K562 (cell line): ENCODE data around the gene PLEKHA7. TPM values are rescaled to one million over a fixed set of nuclear protein-coding genes. Genes with fewer than 3 reads are reported as not detected.

ENCODE experiments used
- ATAC-seq: fragments of 200-7000 bp; cut with Tn5 transposase; 3 replicates; pipeline ENCODE4 v1.9.1; 2020; ENCODE audit warnings: moderate library complexity
- BruUV-seq: library from RNA; stranded (reverse); fragments of 400-500 nt; replicated peaks from 2 replicates; lab custom pipeline; 2021; lab: Mats Ljungman, UMichigan
- CTCF ChIA-PET: fragments of 300-600 bp; formaldehyde crosslinking; extraction: SDS; loops from one replicate; lab custom pipeline; 2021; ENCODE audit warnings: low intra/inter-chr PET ratio; lab: Yijun Ruan, JAX
- POLR2A ChIA-PET: fragments of 300-600, 350-650 bp; sonication (Branson Sonifier 250); formaldehyde crosslinking; extraction: SDS; loops from one replicate; lab custom pipeline; 2021; ENCODE audit warnings: antibody characterized with exemption, inconsistent platforms; lab: Yijun Ruan, JAX
- DNase-seq, 4 experiments: peaks; one replicate each; pipeline versions ENCODE4 v3.0.0 to v3.0.0-alpha.2; 2011 to 2018; ENCODE audit warnings: low spot score in 3 of 4, mixed read lengths in 3 of 4; ENCODE audit errors: extremely low read depth in 1 of 4
- FAIRE-seq: peaks from 2 replicates; lab custom pipeline; 2011; peaks lifted over from hg19 to GRCh38; lab: Jason Lieb, UNC
- H2AFZ ChIP-seq: 2 replicates; pipeline ENCODE4 v1.6.0; 2011; ENCODE audit warnings: low read depth, low read length, control low read depth, inconsistent platforms
- H3K27ac ChIP-seq: fragments of 200-600 bp; 3 replicates; pipeline ENCODE4 v1.8.0; 2011; ENCODE audit warnings: low read depth, mild to moderate bottlenecking, control low read depth, inconsistent platforms, low read length, moderate library complexity, mixed read lengths; ENCODE audit errors: extremely low read depth
- H3K27me3 ChIP-seq, 2 experiments: fragments of 300-600 bp in 1 of 2; 2 replicates in 1 of 2; 3 replicates in 1 of 2; pipeline versions ENCODE4 v1.6.0 to v1.8.0; 2011; ENCODE audit warnings: inconsistent platforms in 2 of 2, low read length in 2 of 2, mild to moderate bottlenecking in 1 of 2, mixed read lengths in 1 of 2, moderate library complexity in 1 of 2; ENCODE audit not compliant: control insufficient read depth in 2 of 2, insufficient read depth in 2 of 2
- H3K36me3 ChIP-seq: fragments of 300-600 bp; 3 replicates; pipeline ENCODE4 v1.8.0; 2011; ENCODE audit warnings: mild to moderate bottlenecking, low read length, inconsistent platforms; ENCODE audit not compliant: control insufficient read depth, insufficient read depth
- H3K4me1 ChIP-seq, 2 experiments: fragments of 200-600 bp in 1 of 2; replicated peaks in 1 of 2; 2 replicates in 1 of 2; 3 replicates in 1 of 2; pipeline versions ENCODE4 v1.5.1 to v1.8.0; 2011; ENCODE audit warnings: inconsistent platforms in 2 of 2, low read length in 2 of 2, mild to moderate bottlenecking in 1 of 2, mixed read lengths in 1 of 2, moderate library complexity in 1 of 2; ENCODE audit not compliant: control insufficient read depth in 2 of 2, insufficient read depth in 2 of 2
- H3K4me2 ChIP-seq: 2 replicates; pipeline ENCODE4 v1.6.1; 2011; ENCODE audit warnings: low read length, control low read depth, inconsistent platforms, mixed read lengths; ENCODE audit not compliant: insufficient read depth
- H3K4me3 ChIP-seq: fragments of 200-600 bp; sonication (generic), shearing (Covaris generic); 2 replicates; pipeline ENCODE4 v1.5.1; 2016; ENCODE audit warnings: control low read depth, inconsistent platforms
- H3K79me2 ChIP-seq: fragments of 200-600 bp; 3 replicates; pipeline ENCODE4 v1.8.0; 2011; ENCODE audit warnings: low read length, inconsistent platforms; ENCODE audit not compliant: control insufficient read depth, insufficient read depth
- H3K9ac ChIP-seq, 2 experiments: 2 replicates each; pipeline versions ENCODE4 v1.6.0 to v1.6.1; 2011; ENCODE audit warnings: low read depth in 2 of 2, low read length in 2 of 2, control low read depth in 1 of 2, inconsistent platforms in 1 of 2, mild to moderate bottlenecking in 1 of 2, mixed read lengths in 1 of 2; ENCODE audit not compliant: insufficient read depth in 1 of 2
- H3K9me1 ChIP-seq: one replicate; pipeline ENCODE4 v1.6.0; 2011; ENCODE audit warnings: inconsistent platforms, mild to moderate bottlenecking, low read length, moderate library complexity; ENCODE audit not compliant: control insufficient read depth, insufficient read depth
- H3K9me3 ChIP-seq: replicated peaks from 2 replicates; pipeline ENCODE4 v1.5.1; 2011; ENCODE audit warnings: low read depth, low read length, inconsistent platforms; ENCODE audit not compliant: control insufficient read depth, insufficient read depth
- H4K20me1 ChIP-seq: replicated peaks from 2 replicates; pipeline ENCODE4 v1.6.1; 2011; ENCODE audit warnings: low read length, inconsistent platforms, mixed read lengths; ENCODE audit not compliant: control insufficient read depth, insufficient read depth
- ATF4 ChIP-seq: fragments of 450-650 bp; formaldehyde crosslinking; IDR thresholded peaks from 2 replicates; pipeline ENCODE4 v1.4.0; 2022; ENCODE audit warnings: mild to moderate bottlenecking, moderate library complexity
- CBX1 ChIP-seq: sonication (generic); IDR thresholded peaks from 2 replicates; pipeline ENCODE4 v1.6.1; 2016; ENCODE audit warnings: antibody characterized with exemption, low read depth, mild to moderate bottlenecking
- CBX8 ChIP-seq: fragments of 200-600 bp; sonication (generic); IDR thresholded peaks from 2 replicates; pipeline ENCODE4 v1.6.1; 2012; ENCODE audit warnings: borderline replicate concordance, mixed run types, low read depth, mild to moderate bottlenecking, moderate library complexity, mixed read lengths, low read length, control low read depth, inconsistent platforms; ENCODE audit not compliant: poor library complexity, severe bottlenecking; ENCODE audit errors: extremely low read depth
- MCM3 ChIP-seq: fragments of 450-650 bp; IDR thresholded peaks from 2 replicates; pipeline ENCODE4 v1.6.1; 2016
- NKRF ChIP-seq: fragments of 450-650 bp; IDR thresholded peaks from 2 replicates; pipeline ENCODE4 v1.6.1; 2016; ENCODE audit warnings: borderline replicate concordance
- PHTF2 ChIP-seq: fragments of 250-450 bp; sonication (Bioruptor Pico); IDR thresholded peaks from 2 replicates; pipeline ENCODE4 v1.5.0; 2021; ENCODE audit warnings: mild to moderate bottlenecking
- RBM34 ChIP-seq: fragments of 200-400 bp; formaldehyde crosslinking; IDR thresholded peaks from 2 replicates; pipeline ENCODE4 v1.6.1; 2018; ENCODE audit warnings: low read length, borderline replicate concordance; ENCODE audit not compliant: insufficient read depth
- TAF1 ChIP-seq: IDR thresholded peaks from 2 replicates; pipeline ENCODE4 v1.6.1; 2011; ENCODE audit warnings: mild to moderate bottlenecking, low read length, moderate library complexity; ENCODE audit not compliant: insufficient read depth, control insufficient read depth, severe bottlenecking; ENCODE audit errors: extremely low read depth
- TCFL5 ChIP-seq: fragments of 250-450 bp; sonication (Bioruptor Pico); conservative IDR thresholded peaks from 2 replicates; pipeline ENCODE4 v1.6.1; 2021; ENCODE audit warnings: mild to moderate bottlenecking, moderate library complexity, matching md5 sums
- WGBS: fragments of 100-300 bp; shearing (Covaris generic); methylation state at CpG from one replicate; pipeline ENCODE4 v1.1.6; 2016; ENCODE audit warnings: low coverage, mixed read lengths; ENCODE audit not compliant: insufficient coverage; ENCODE audit errors: missing lambda C conversion rate; 5-methylcytosine and 5-hydroxymethylcytosine counted together
- in situ Hi-C: fragments of 300-500 bp; cut with MboI; formaldehyde crosslinking; loops from 4 replicates; pipeline ENCODE4 v1.15.0; 2018; ENCODE audit warnings: inconsistent platforms, mixed read lengths
- intact Hi-C: fragments of 100-400 bp; cut with micrococcal nuclease; formaldehyde crosslinking; loops from 2 replicates; pipeline ENCODE4 v1.14.2; 2022
- polyA plus RNA-seq, 8 experiments: library from polyadenylated mRNA; depleted of rRNA in 4 of 8; stranded (reverse) in 5 of 8; unstranded in 3 of 8; fragments of >200 nt; fragmentation: Nextera tagmentation in 2 of 8; fragmentation: Illumina TruSeq in 1 of 8; extraction: Ambion mirVana in 2 of 8; extraction: Trizol in 1 of 8; gene quantifications; 2 replicates each; pipeline versions ENCODE4 v1.2.1 to v1.2.3, GENCODE V29; 2011 to 2014; ENCODE audit warnings: inconsistent platforms in 1 of 8, missing spikeins in 1 of 8
- total RNA-seq, 7 experiments: library from RNA; depleted of rRNA in 6 of 7; stranded (reverse); fragments of >200 nt in 6 of 7; fragmentation: Illumina TruSeq in 2 of 7; extraction: Trizol in 2 of 7; gene quantifications; 2 replicates each; pipeline versions ENCODE4 v1.2.1 to v1.2.3, GENCODE V29; 2011 to 2021; ENCODE audit warnings: low replicate concordance in 1 of 7
- TF ChIP-seq, protein P1 (sequence below): sonication (generic); formaldehyde crosslinking; IDR thresholded peaks from 2 replicates; pipeline ENCODE4 v1.8.0; 2023; ENCODE audit warnings: missing genetic modification reagents, mild to moderate bottlenecking, borderline replicate concordance
- TF ChIP-seq, protein P2 (sequence below): fragments of 450-650 bp; conservative IDR thresholded peaks from 2 replicates; pipeline ENCODE4 v1.6.1; 2016; ENCODE audit warnings: missing genetic modification characterization, low read depth, mild to moderate bottlenecking, missing compliant biosample characterization, moderate library complexity

Gene PLEKHA7
- total and polyA plus RNA-seq, 9 of the 15 experiments (the other 6 are each of a cell fraction or from before 2014, with no cell fraction given), result 0.06 to 0.77 (median 0.20) TPM; not detected in 1

GRCh38 chr11:16958833-16959232 lies 55.4 kb downstream of the PLEKHA7 start:
- in situ Hi-C loops, result loop anchor here (10.0 kb wide), 1 partner anchor 256 kb away; no protein-coding TSS in a partner anchor
- 6% methylated on average over 5 of the region's 5 CpGs for WGBS
- H3K27ac ChIP-seq, result no peak overlapping the region
- TF ChIP-seq CBX1, result no peak
- TF ChIP-seq, protein P1, sequence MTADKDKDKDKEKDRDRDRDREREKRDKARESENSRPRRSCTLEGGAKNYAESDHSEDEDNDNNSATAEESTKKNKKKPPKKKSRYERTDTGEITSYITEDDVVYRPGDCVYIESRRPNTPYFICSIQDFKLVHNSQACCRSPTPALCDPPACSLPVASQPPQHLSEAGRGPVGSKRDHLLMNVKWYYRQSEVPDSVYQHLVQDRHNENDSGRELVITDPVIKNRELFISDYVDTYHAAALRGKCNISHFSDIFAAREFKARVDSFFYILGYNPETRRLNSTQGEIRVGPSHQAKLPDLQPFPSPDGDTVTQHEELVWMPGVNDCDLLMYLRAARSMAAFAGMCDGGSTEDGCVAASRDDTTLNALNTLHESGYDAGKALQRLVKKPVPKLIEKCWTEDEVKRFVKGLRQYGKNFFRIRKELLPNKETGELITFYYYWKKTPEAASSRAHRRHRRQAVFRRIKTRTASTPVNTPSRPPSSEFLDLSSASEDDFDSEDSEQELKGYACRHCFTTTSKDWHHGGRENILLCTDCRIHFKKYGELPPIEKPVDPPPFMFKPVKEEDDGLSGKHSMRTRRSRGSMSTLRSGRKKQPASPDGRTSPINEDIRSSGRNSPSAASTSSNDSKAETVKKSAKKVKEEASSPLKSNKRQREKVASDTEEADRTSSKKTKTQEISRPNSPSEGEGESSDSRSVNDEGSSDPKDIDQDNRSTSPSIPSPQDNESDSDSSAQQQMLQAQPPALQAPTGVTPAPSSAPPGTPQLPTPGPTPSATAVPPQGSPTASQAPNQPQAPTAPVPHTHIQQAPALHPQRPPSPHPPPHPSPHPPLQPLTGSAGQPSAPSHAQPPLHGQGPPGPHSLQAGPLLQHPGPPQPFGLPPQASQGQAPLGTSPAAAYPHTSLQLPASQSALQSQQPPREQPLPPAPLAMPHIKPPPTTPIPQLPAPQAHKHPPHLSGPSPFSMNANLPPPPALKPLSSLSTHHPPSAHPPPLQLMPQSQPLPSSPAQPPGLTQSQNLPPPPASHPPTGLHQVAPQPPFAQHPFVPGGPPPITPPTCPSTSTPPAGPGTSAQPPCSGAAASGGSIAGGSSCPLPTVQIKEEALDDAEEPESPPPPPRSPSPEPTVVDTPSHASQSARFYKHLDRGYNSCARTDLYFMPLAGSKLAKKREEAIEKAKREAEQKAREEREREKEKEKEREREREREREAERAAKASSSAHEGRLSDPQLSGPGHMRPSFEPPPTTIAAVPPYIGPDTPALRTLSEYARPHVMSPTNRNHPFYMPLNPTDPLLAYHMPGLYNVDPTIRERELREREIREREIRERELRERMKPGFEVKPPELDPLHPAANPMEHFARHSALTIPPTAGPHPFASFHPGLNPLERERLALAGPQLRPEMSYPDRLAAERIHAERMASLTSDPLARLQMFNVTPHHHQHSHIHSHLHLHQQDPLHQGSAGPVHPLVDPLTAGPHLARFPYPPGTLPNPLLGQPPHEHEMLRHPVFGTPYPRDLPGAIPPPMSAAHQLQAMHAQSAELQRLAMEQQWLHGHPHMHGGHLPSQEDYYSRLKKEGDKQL (CRISPR knock-in tag), result no peak
- no peak for TF ChIP-seq TAF1
- no peak for TF ChIP-seq CBX8
- TF ChIP-seq ATF4 (CRISPR knock-in tag), result no peak
- no peak for TF ChIP-seq MCM3
- no peak for TF ChIP-seq PHTF2 (CRISPR knock-in tag)
- TF ChIP-seq TCFL5, result no peak
- no peak for TF ChIP-seq NKRF
- TF ChIP-seq RBM34, result no peak
- TF ChIP-seq, protein P2, sequence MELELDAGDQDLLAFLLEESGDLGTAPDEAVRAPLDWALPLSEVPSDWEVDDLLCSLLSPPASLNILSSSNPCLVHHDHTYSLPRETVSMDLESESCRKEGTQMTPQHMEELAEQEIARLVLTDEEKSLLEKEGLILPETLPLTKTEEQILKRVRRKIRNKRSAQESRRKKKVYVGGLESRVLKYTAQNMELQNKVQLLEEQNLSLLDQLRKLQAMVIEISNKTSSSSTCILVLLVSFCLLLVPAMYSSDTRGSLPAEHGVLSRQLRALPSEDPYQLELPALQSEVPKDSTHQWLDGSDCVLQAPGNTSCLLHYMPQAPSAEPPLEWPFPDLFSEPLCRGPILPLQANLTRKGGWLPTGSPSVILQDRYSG (tag), result no peak

More at GRCh38 chr11:16958833-16959232, 55.4 kb downstream of the PLEKHA7 start:
- Histone ChIP-seq H3K27me3 (peaks cover 11 to 20% of the 10 kb centered on the region in 2 experiments; a peak in 4 of 5 replicates), H3K9ac (no peak overlapping the region), H3K4me3 (no peak overlapping the region), H3K4me1 (no peaks in the 10 kb centered on the region; a peak in 1 of 5 replicates), H4K20me1 (no peaks in the 10 kb centered on the region), H3K9me1 (no peaks in the 10 kb centered on the region), H3K4me2 (no peak overlapping the region), H2AFZ (no peak overlapping the region), H3K9me3 (no peaks in the 10 kb centered on the region), H3K79me2 (no peaks in the 10 kb centered on the region), H3K36me3 (no peaks in the 10 kb centered on the region)
- intact Hi-C loops, result no loop called here
- FAIRE-seq, result no peak
- ChIA-PET POLR2A (interaction anchor here (0.6 kb wide), 1 partner anchor 547 kb away, joined by 3 read pairs; no protein-coding TSS in a partner anchor), CTCF (no interaction called here)
- DNase-seq, result no peak
- no peak for ATAC-seq
- BruUV-seq, result no TSS peak
